Testis (tissue), 2 donors: ENCODE measurements around the gene PTN.

ENCODE experiments used
- CTCF ChIP-seq, 3 experiments: fragments of 450-650 bp in 2 of 3; fragments of 200-600 bp in 1 of 3; sonication (generic) in 1 of 3; IDR thresholded peaks; one replicate each; pipeline ENCODE4 v1.5.1; 2016 to 2019; ENCODE audit warnings: antibody characterized with exemption in 3 of 3, mild to moderate bottlenecking in 2 of 3, moderate library complexity in 1 of 3
- POLR2A ChIP-seq: fragments of 450-650 bp; IDR thresholded peaks from one replicate; pipeline ENCODE4 v1.6.1; 2017; ENCODE audit warnings: antibody characterized with exemption, mild to moderate bottlenecking, moderate library complexity

- TF ChIP-seq CTCF (IDR thresholded peaks at IDR 0.05) (no peak), POLR2A (no peak)
These were observed 10.9 kb upstream of the PTN start for GRCh38 chr7:137354396-137354795.
